ENCODE results near the gene PRRX2. TPM values are rescaled to one million over a fixed set of nuclear protein-coding genes. Genes with fewer than 3 reads are reported as not detected.

PRRX2 gene
- total and polyA plus RNA-seq, 2 experiments from 2014 or later, result 5.8 to 8.3 TPM

DNA sequence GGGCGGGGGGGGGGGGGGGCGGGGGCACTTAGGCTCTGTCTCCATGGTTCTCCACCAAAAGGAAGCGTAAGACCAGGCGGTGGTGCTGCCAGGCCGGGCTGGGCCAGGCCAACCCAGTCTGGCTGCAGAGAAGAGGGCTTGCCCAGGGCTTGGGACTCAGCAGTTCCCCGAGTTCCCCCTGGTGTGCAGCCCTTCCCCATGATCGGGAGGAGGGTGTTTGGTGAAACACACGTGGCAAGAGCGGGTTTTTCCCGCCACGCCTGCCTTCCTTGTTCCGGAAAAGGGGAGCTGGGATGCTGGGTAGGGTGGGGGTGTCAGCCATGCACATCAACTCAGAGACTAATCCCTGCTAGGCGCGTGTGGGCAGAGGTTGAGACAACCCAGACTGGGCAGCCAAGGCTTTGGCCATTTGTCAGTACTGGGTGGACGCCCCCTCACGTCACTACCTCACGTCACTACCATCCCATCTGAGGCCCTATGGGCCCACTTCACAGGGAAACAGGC is 32.9 kb downstream of the PRRX2 start (continued):
- TF ChIP-seq EZH2phosphoT487 (IDR thresholded peaks at IDR 0.05; ENCODE audit: unreplicated experiment) (no peak), STAT1 (IDR thresholded peaks at IDR 0.05; ENCODE audit: unreplicated experiment) (no peak), JUNB (IDR thresholded peaks at IDR 0.05; ENCODE audit: unreplicated experiment) (no peak)
- TF ChIP-seq, protein P1, sequence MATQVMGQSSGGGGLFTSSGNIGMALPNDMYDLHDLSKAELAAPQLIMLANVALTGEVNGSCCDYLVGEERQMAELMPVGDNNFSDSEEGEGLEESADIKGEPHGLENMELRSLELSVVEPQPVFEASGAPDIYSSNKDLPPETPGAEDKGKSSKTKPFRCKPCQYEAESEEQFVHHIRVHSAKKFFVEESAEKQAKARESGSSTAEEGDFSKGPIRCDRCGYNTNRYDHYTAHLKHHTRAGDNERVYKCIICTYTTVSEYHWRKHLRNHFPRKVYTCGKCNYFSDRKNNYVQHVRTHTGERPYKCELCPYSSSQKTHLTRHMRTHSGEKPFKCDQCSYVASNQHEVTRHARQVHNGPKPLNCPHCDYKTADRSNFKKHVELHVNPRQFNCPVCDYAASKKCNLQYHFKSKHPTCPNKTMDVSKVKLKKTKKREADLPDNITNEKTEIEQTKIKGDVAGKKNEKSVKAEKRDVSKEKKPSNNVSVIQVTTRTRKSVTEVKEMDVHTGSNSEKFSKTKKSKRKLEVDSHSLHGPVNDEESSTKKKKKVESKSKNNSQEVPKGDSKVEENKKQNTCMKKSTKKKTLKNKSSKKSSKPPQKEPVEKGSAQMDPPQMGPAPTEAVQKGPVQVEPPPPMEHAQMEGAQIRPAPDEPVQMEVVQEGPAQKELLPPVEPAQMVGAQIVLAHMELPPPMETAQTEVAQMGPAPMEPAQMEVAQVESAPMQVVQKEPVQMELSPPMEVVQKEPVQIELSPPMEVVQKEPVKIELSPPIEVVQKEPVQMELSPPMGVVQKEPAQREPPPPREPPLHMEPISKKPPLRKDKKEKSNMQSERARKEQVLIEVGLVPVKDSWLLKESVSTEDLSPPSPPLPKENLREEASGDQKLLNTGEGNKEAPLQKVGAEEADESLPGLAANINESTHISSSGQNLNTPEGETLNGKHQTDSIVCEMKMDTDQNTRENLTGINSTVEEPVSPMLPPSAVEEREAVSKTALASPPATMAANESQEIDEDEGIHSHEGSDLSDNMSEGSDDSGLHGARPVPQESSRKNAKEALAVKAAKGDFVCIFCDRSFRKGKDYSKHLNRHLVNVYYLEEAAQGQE (IDR thresholded peaks at IDR 0.05; ENCODE audit: unreplicated experiment), result no peak
- TF ChIP-seq, protein P2, sequence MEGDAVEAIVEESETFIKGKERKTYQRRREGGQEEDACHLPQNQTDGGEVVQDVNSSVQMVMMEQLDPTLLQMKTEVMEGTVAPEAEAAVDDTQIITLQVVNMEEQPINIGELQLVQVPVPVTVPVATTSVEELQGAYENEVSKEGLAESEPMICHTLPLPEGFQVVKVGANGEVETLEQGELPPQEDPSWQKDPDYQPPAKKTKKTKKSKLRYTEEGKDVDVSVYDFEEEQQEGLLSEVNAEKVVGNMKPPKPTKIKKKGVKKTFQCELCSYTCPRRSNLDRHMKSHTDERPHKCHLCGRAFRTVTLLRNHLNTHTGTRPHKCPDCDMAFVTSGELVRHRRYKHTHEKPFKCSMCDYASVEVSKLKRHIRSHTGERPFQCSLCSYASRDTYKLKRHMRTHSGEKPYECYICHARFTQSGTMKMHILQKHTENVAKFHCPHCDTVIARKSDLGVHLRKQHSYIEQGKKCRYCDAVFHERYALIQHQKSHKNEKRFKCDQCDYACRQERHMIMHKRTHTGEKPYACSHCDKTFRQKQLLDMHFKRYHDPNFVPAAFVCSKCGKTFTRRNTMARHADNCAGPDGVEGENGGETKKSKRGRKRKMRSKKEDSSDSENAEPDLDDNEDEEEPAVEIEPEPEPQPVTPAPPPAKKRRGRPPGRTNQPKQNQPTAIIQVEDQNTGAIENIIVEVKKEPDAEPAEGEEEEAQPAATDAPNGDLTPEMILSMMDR (conservative IDR thresholded peaks at IDR 0.05; ENCODE audit: low read depth in 2 of 2), result no peak

DNA sequence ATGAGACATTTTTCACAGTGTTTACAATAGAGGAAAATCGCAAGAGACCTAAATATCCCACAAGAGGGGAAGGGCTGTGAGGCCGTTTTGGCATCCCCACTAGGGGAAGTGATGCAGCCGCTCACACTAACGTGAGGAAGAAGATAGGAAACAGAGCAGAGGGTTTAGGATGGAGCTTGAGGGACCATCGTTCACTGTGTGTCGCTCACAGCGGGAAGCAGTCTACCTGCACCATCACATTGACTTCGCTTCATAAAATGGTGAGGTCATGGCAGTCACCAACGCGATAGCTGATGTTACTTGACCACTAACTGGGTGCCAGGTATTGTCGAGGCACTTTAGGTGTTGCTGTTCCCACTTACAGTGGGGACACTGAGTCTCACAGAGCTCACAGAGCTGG is 35.6 kb downstream of the PRRX2 start:
- peaks cover 2% of the 10 kb centered on the region for H3K27me3 Mint-ChIP-seq (ENCODE audit: insufficient read depth, low read depth, poor library complexity)
- DNase-seq (ENCODE audit: low spot score), result no peak
- H3K4me3 Mint-ChIP-seq, result no peak overlapping the region
- no peak for TF ChIP-seq CREB1 (CRISPR knock-in tag; IDR thresholded peaks at IDR 0.05; ENCODE audit: low read depth)
- TF ChIP-seq, protein P1 (IDR thresholded peaks at IDR 0.05; ENCODE audit: unreplicated experiment), result no peak
- no peak for TF ChIP-seq EZH2 (IDR thresholded peaks at IDR 0.05; ENCODE audit: low read depth, unreplicated experiment)
- TF ChIP-seq, protein P3, sequence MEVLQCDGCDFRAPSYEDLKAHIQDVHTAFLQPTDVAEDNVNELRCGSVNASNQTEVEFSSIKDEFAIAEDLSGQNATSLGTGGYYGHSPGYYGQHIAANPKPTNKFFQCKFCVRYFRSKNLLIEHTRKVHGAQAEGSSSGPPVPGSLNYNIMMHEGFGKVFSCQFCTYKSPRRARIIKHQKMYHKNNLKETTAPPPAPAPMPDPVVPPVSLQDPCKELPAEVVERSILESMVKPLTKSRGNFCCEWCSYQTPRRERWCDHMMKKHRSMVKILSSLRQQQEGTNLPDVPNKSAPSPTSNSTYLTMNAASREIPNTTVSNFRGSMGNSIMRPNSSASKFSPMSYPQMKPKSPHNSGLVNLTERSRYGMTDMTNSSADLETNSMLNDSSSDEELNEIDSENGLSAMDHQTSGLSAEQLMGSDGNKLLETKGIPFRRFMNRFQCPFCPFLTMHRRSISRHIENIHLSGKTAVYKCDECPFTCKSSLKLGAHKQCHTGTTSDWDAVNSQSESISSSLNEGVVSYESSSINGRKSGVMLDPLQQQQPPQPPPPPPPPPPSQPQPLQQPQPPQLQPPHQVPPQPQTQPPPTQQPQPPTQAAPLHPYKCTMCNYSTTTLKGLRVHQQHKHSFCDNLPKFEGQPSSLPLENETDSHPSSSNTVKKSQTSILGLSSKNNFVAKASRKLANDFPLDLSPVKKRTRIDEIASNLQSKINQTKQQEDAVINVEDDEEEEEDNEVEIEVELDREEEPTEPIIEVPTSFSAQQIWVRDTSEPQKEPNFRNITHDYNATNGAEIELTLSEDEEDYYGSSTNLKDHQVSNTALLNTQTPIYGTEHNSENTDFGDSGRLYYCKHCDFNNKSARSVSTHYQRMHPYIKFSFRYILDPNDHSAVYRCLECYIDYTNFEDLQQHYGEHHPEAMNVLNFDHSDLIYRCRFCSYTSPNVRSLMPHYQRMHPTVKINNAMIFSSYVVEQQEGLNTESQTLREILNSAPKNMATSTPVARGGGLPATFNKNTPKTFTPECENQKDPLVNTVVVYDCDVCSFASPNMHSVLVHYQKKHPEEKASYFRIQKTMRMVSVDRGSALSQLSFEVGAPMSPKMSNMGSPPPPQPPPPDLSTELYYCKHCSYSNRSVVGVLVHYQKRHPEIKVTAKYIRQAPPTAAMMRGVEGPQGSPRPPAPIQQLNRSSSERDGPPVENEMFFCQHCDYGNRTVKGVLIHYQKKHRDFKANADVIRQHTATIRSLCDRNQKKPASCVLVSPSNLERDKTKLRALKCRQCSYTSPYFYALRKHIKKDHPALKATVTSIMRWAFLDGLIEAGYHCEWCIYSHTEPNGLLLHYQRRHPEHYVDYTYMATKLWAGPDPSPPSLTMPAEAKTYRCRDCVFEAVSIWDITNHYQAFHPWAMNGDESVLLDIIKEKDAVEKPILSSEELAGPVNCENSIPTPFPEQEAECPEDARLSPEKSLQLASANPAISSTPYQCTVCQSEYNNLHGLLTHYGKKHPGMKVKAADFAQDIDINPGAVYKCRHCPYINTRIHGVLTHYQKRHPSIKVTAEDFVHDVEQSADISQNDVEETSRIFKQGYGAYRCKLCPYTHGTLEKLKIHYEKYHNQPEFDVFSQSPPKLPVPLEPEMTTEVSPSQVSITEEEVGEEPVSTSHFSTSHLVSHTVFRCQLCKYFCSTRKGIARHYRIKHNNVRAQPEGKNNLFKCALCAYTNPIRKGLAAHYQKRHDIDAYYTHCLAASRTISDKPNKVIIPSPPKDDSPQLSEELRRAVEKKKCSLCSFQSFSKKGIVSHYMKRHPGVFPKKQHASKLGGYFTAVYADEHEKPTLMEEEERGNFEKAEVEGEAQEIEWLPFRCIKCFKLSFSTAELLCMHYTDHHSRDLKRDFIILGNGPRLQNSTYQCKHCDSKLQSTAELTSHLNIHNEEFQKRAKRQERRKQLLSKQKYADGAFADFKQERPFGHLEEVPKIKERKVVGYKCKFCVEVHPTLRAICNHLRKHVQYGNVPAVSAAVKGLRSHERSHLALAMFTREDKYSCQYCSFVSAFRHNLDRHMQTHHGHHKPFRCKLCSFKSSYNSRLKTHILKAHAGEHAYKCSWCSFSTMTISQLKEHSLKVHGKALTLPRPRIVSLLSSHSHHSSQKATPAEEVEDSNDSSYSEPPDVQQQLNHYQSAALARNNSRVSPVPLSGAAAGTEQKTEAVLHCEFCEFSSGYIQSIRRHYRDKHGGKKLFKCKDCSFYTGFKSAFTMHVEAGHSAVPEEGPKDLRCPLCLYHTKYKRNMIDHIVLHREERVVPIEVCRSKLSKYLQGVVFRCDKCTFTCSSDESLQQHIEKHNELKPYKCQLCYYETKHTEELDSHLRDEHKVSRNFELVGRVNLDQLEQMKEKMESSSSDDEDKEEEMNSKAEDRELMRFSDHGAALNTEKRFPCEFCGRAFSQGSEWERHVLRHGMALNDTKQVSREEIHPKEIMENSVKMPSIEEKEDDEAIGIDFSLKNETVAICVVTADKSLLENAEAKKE (CRISPR knock-in tag; IDR thresholded peaks at IDR 0.05), result no peak
- TF ChIP-seq EZH2phosphoT487 (IDR thresholded peaks at IDR 0.05; ENCODE audit: unreplicated experiment), result no peak
- no peak for TF ChIP-seq STAT1 (IDR thresholded peaks at IDR 0.05; ENCODE audit: unreplicated experiment)
- no peak for TF ChIP-seq ZNF114 (CRISPR knock-in tag; IDR thresholded peaks at IDR 0.05)

More for the DNA sequence above, 35.6 kb downstream of the PRRX2 start:
- Histone ChIP-seq H3F3A (replicated peaks; ENCODE audit: low read depth) (no peaks in the 10 kb centered on the region), H3K36me3 (ENCODE audit: insufficient read depth) (no peaks in the 10 kb centered on the region), H3K79me2 (replicated peaks; ENCODE audit: insufficient read depth) (no peaks in the 10 kb centered on the region), H3K27ac (ENCODE audit: low read depth) (no peak overlapping the region), H3K4me2 (no peak overlapping the region), H3K9me2 (ENCODE audit: insufficient read depth) (no peaks in the 10 kb centered on the region), H3K27me3 (ENCODE audit: insufficient read depth) (peaks cover 6% of the 10 kb centered on the region), H4K20me1 (replicated peaks; ENCODE audit: insufficient read depth) (no peaks in the 10 kb centered on the region), H3K4me3 (no peak overlapping the region), H3K4me1 (ENCODE audit: insufficient read depth) (peaks cover under 1% of the 10 kb centered on the region; the same call in 1 of the 2 replicates), H2AFZ (no peak overlapping the region)
- H3K4me1 Mint-ChIP-seq, result no peaks in the 10 kb centered on the region
- H3K36me3 Mint-ChIP-seq (ENCODE audit: low read depth), result no peaks in the 10 kb centered on the region
- ATAC-seq, result no peak
- H3K9me3 Mint-ChIP-seq, result no peaks in the 10 kb centered on the region
- no peak overlapping the region for H3K27ac Mint-ChIP-seq

Data from GM23338 (cell line).